ENCODE measurements around the gene HRH1.

DNA sequence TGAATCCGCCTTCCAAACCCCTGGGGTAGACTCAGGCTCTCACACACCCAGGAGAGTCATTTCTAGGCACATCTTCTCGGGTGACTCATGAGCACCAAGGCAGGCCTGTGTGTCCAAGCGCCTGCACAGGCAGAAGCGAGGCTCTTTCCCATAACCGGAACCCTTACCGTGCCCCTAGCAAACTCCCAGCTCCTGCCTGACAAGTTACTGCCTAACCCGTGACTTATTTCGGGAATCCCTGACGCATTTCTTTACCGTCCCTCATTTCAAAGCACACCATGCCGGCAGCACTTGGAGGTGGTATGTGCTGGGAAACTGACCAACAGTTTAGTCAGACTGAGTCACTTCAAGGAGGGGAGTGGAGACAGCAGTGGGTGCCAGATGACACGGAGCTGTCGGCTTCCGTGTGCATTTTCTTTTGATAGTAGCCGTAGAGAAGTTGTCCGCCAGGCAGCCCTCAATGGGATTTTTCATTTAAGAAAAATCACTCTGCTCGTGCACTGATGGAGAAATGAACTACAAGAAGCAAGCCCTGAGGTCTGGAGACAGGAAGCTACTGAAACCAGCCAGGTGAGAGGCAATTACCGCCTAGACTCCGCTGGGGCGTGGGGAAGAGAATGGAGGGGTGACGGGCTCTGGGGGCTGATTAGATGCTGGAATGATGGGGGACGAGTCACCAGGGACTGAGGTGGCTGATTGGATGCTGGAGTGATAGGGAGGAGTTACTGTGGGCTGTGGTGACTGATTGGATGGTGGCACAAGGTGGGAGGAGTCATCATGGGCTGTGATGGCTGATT is 17.3 kb upstream of the HRH1 start:
- no peak for TF ChIP-seq NR2C2 (IDR thresholded peaks at IDR 0.05; ENCODE audit: borderline replicate concordance, control insufficient read depth, insufficient read length, low read depth)
- TF ChIP-seq ZNF274 (IDR thresholded peaks at IDR 0.05; ENCODE audit: insufficient read depth, insufficient read length) = no peak
- TF ChIP-seq POLR2A (IDR thresholded peaks at IDR 0.05; ENCODE audit: low read depth, low read length) = no peak
- TF ChIP-seq DPF2 (IDR thresholded peaks at IDR 0.05) = no peak
- TF ChIP-seq SREBF2 (IDR thresholded peaks at IDR 0.05; ENCODE audit: low read length) = no peak
